IPS-20b (cell line): ENCODE results near the gene ATOH7.
A peak's percentile ranks its signal among the peaks of the same experiment; 100 is the strongest.

Experiments used
- H3K27ac ChIP-seq: one replicate; pipeline ENCODE4 v1.5.1; 2013; ENCODE audit warnings: low read length
- H3K27me3 ChIP-seq: 2 replicates; pipeline ENCODE4 v1.6.1; 2013; ENCODE audit warnings: mild to moderate bottlenecking, low read length, inconsistent platforms; ENCODE audit not compliant: insufficient read depth
- H3K36me3 ChIP-seq: 2 replicates; pipeline ENCODE4 v1.6.1; 2013; ENCODE audit warnings: low read depth, mild to moderate bottlenecking, inconsistent platforms, low read length, moderate library complexity; ENCODE audit not compliant: insufficient read depth
- H3K4me1 ChIP-seq: 2 replicates; pipeline ENCODE4 v1.6.1; 2013; ENCODE audit warnings: mild to moderate bottlenecking, control low read depth, inconsistent platforms, low read length, moderate library complexity; ENCODE audit not compliant: insufficient read depth
- H3K4me3 ChIP-seq: 2 replicates; pipeline ENCODE4 v1.5.1; 2013; ENCODE audit warnings: mild to moderate bottlenecking, low read length, inconsistent platforms
- H3K9ac ChIP-seq: 2 replicates; pipeline ENCODE4 v1.6.1; 2013; ENCODE audit warnings: low read depth, mild to moderate bottlenecking, inconsistent platforms, low read length, moderate library complexity
- H3K9me3 ChIP-seq: 2 replicates; pipeline ENCODE4 v1.6.1; 2013; ENCODE audit warnings: mild to moderate bottlenecking, low read depth, low read length, inconsistent platforms; ENCODE audit not compliant: insufficient read depth

The ATOH7 gene

GRCh38 chr10:68235111-68235510 is 3.2 kb upstream of the ATOH7 start:
- H3K4me3 ChIP-seq, result no peak overlapping the region
- H3K27ac ChIP-seq, result no peak overlapping the region
- no peaks in the 10 kb centered on the region for H3K9me3 ChIP-seq
- no peaks in the 10 kb centered on the region for H3K36me3 ChIP-seq
- H3K27me3 ChIP-seq, result peaks cover 37% of the 10 kb centered on the region
- H3K9ac ChIP-seq, result no peak overlapping the region
- H3K4me1 ChIP-seq, result no peaks in the 10 kb centered on the region

DNA sequence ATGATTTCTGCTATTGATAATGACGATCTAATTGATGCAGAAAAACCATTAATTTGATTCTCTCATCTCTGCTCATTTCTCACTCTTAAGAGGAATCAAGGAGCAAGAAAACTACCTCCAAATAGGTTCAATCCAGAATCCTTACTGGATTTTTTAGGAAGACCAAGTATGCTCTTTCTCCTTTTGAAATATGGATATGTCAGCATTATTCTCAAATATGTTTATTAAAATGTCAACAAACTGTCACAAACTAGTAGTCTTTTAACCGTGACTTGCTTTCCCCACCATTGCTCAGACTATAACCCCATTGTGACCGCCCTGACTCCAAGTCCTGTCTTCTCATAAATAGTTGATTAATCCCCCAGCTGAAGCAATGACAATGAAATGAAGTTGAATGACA is 1.1 kb upstream of the ATOH7 start:
- Histone ChIP-seq H3K9ac (no peak overlapping the region), H3K4me1 (no peaks in the 10 kb centered on the region), H3K9me3 (no peaks in the 10 kb centered on the region), H3K36me3 (no peaks in the 10 kb centered on the region), H3K27ac (no peak overlapping the region), H3K27me3 (peaks cover 44% of the 10 kb centered on the region), H3K4me3 (no peak overlapping the region)

DNA sequence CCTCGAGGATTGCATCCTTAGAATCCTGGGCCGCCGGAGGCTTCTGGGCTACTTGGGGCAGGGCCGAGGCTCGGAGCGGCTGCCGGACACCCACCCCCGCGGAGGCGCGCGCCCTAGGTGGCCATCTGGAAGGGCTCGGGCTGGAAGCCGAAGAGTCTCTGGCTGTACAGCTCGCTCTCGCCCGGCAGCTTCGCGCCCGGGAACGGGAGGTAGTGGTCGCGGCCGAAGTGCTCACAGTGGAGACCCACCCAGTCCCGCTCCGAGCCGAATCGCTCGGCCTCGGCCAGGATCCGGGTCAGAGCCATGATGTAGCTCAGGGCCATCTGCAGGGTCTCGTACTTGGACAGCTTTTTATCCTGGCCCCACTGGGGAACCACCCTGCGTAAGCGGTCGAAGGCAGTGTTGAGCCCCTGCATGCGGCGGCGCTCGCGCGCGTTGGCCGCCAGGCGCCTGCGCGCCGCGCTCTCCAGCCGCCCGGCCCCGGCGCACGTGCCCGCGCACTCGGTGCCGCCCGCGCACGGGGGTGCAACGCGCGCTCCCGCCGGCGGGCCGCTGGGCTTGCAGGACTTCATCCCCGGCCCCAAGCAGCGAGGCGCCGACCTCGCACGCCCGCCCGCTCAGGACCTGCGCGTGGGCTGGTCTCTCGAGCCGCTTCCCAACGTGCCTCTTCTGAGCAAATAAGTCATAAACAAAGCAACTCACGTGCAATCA is 652 bp downstream of the ATOH7 start:
- Histone ChIP-seq H3K36me3 (no peaks in the 10 kb centered on the region), H3K27ac (no peak overlapping the region), H3K27me3 (peaks cover 44% of the 10 kb centered on the region), H3K4me3 (peak overlapping the region; percentile 82), H3K9me3 (no peaks in the 10 kb centered on the region), H3K9ac (peak overlapping the region; percentile 77; the same call in 1 of the 2 replicates), H3K4me1 (no peaks in the 10 kb centered on the region)

- H3K9ac ChIP-seq, result no peak overlapping the region
- H3K27me3 ChIP-seq, result peaks cover 44% of the 10 kb centered on the region
- no peaks in the 10 kb centered on the region for H3K4me1 ChIP-seq
- H3K36me3 ChIP-seq, result no peaks in the 10 kb centered on the region
- H3K27ac ChIP-seq, result no peak overlapping the region
- H3K4me3 ChIP-seq, result no peak overlapping the region
- no peaks in the 10 kb centered on the region for H3K9me3 ChIP-seq
Observed at GRCh38 chr10:68230268-68230667, 1.6 kb downstream of the ATOH7 start.

- H3K36me3 ChIP-seq, result no peaks in the 10 kb centered on the region
- H3K4me1 ChIP-seq, result no peaks in the 10 kb centered on the region
- H3K27me3 ChIP-seq, result peaks cover 5% of the 10 kb centered on the region
- no peak overlapping the region for H3K27ac ChIP-seq
- no peaks in the 10 kb centered on the region for H3K9me3 ChIP-seq
- H3K9ac ChIP-seq, result no peak overlapping the region
- H3K4me3 ChIP-seq, result no peak overlapping the region
Observed at GRCh38 chr10:68224810-68225209, 7.1 kb downstream of the ATOH7 start.

GRCh38 chr10:68223535-68224165 is 8.3 kb downstream of the ATOH7 start:
- no peak overlapping the region for H3K9ac ChIP-seq
- no peaks in the 10 kb centered on the region for H3K27me3 ChIP-seq
- no peaks in the 10 kb centered on the region for H3K4me1 ChIP-seq
- H3K9me3 ChIP-seq, result no peaks in the 10 kb centered on the region
- H3K36me3 ChIP-seq, result no peaks in the 10 kb centered on the region
- H3K4me3 ChIP-seq, result no peak overlapping the region
- no peak overlapping the region for H3K27ac ChIP-seq

DNA sequence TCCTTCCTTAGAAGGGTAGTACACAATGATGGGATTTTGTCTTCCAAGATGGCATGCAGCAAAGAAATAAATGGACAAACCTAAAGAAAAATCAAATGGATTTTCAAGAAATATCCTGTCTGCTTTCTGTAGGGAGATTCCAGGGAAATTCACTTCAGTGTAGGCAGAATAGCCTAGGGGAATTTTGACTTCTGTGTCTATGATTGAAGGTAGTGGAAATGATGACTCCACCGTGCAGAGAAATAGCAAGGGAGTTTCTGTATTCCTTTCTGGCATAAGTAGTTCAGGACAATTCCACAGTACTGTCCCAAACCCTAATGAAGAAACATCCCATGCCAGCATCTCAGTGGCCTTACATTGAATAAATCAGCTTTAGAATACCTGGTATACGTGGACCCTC is 9.5 kb downstream of the ATOH7 start:
- Histone ChIP-seq H3K27ac (no peak overlapping the region), H3K4me1 (no peaks in the 10 kb centered on the region), H3K36me3 (no peaks in the 10 kb centered on the region), H3K4me3 (no peak overlapping the region), H3K9me3 (no peaks in the 10 kb centered on the region), H3K27me3 (no peaks in the 10 kb centered on the region), H3K9ac (no peak overlapping the region)

DNA sequence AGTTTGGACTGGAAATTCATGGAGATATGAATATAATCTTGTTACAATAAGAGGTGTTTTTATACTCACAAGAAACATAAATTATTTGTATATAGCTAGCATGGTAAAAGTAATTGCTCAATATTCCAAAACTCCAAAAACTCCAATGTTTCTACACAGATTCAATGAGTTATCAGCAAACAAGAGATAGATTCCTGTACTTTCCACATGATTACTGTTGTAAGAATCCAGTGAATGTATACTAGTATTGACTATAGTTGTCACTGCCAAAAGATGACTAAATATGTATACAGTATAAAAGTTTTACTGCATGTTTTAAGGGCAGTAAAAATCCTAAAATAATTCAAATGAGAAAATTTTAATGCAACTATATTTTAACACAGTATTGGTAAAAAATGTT is 10.7 kb downstream of the ATOH7 start:
- Histone ChIP-seq H3K27ac (no peak overlapping the region), H3K4me1 (no peaks in the 10 kb centered on the region), H3K9ac (no peak overlapping the region), H3K27me3 (no peaks in the 10 kb centered on the region), H3K4me3 (no peak overlapping the region), H3K9me3 (no peaks in the 10 kb centered on the region), H3K36me3 (no peaks in the 10 kb centered on the region)

DNA sequence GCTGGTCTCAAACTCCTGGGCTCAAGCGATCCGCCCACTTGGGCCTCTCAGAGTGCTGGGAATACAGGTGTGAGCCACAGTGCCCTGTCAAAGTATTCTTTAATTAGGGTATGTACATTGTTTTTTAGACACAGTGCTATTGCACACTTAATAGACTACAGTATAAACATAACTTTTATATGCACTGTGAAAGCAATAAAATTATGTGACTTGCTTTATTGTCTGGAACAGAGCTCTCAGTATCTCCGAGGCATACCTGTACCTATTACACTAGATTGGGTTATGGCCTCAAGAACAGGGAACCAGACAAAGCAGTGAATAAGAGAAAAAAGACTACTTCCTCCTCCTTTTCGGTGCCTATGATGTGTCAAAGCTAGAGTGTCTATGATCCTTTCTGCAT is 13.1 kb downstream of the ATOH7 start:
- no peaks in the 10 kb centered on the region for H3K9me3 ChIP-seq
- H3K36me3 ChIP-seq, result no peaks in the 10 kb centered on the region
- no peak overlapping the region for H3K27ac ChIP-seq
- H3K4me1 ChIP-seq, result no peaks in the 10 kb centered on the region
- H3K9ac ChIP-seq, result no peak overlapping the region
- no peaks in the 10 kb centered on the region for H3K27me3 ChIP-seq
- no peak overlapping the region for H3K4me3 ChIP-seq

- Histone ChIP-seq H3K36me3 (no peaks in the 10 kb centered on the region), H3K9ac (no peak overlapping the region), H3K27me3 (no peaks in the 10 kb centered on the region), H3K4me1 (no peaks in the 10 kb centered on the region; the same call in 1 of the 2 replicates), H3K27ac (no peak overlapping the region), H3K9me3 (no peaks in the 10 kb centered on the region), H3K4me3 (no peak overlapping the region)
Observed at GRCh38 chr10:68212721-68213352, 19.1 kb downstream of the ATOH7 start.

DNA sequence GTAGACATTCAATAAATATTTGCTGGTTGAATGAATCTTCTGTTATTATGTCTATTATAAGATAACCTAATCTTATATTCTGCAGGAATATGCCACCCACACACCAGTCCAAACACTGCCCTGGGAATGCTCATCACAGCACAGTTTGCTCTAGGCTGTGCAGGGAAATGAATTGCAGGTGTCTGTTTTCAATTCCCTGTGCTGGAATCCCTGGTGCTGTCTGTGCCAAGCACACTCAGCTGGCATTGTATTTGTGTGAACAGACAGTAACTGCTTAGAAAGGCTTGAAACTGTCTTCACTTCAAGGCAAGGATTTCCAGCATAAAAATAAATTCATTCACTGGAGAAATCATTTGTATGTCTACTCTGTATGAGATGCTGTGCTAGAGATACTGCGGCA is 20.2 kb downstream of the ATOH7 start:
- Histone ChIP-seq H3K27ac (no peak overlapping the region), H3K4me1 (no peaks in the 10 kb centered on the region; the same call in 1 of the 2 replicates), H3K36me3 (no peaks in the 10 kb centered on the region), H3K9ac (no peak overlapping the region), H3K27me3 (no peaks in the 10 kb centered on the region), H3K4me3 (no peak overlapping the region), H3K9me3 (no peaks in the 10 kb centered on the region)
